ENCODE measurements around the gene PHLPP1.

The PHLPP1 gene

GRCh38 chr18:62988471-62988870 lies 273.1 kb downstream of the PHLPP1 start:
- no peaks in the 10 kb centered on the region for H3F3A ChIP-seq (ENCODE audit: insufficient read depth)
- TF ChIP-seq CTCF (IDR thresholded peaks at IDR 0.05; ENCODE audit: insufficient read depth, low read length, poor library complexity, severe bottlenecking) (no peak), EZH2phosphoT487 (conservative IDR thresholded peaks at IDR 0.05; ENCODE audit: low read length) (no peak)
- no peak overlapping the region for H3K4me3 ChIP-seq (ENCODE audit: insufficient read depth, low read length, poor library complexity, severe bottlenecking)
- no peak overlapping the region for H2AFZ ChIP-seq (ENCODE audit: low read depth, low read length, severe bottlenecking)
- H3K79me2 ChIP-seq (ENCODE audit: insufficient read depth, low read length) = no peaks in the 10 kb centered on the region
- H3K27ac ChIP-seq (ENCODE audit: low read depth, low read length) = no peak overlapping the region
- no peaks in the 10 kb centered on the region for H3K9me3 ChIP-seq (ENCODE audit: insufficient read depth, low read length)
- H4K20me1 ChIP-seq (ENCODE audit: low read depth, low read length) = no peaks in the 10 kb centered on the region
- no peaks in the 10 kb centered on the region for H3K36me3 ChIP-seq (ENCODE audit: low read length)
- no peak overlapping the region for H3K9ac ChIP-seq (ENCODE audit: low read length)
- H3K27me3 ChIP-seq (ENCODE audit: low read length) = no peaks in the 10 kb centered on the region
- H3K4me2 ChIP-seq (ENCODE audit: low read depth, low read length, poor library complexity, severe bottlenecking) = no peak overlapping the region
- no peaks in the 10 kb centered on the region for H3K9me2 ChIP-seq (replicated peaks; ENCODE audit: insufficient read depth, low read length)

GRCh38 chr18:62989195-62989594 lies 273.9 kb downstream of the PHLPP1 start:
- H3K4me2 ChIP-seq (ENCODE audit: low read depth, low read length, poor library complexity, severe bottlenecking) = no peak overlapping the region
- no peak overlapping the region for H2AFZ ChIP-seq (ENCODE audit: low read depth, low read length, severe bottlenecking)
- H3K9me3 ChIP-seq (ENCODE audit: insufficient read depth, low read length) = no peaks in the 10 kb centered on the region
- H3K4me3 ChIP-seq (ENCODE audit: insufficient read depth, low read length, poor library complexity, severe bottlenecking) = no peak overlapping the region
- no peaks in the 10 kb centered on the region for H3K36me3 ChIP-seq (ENCODE audit: low read length)
- H3K9ac ChIP-seq (ENCODE audit: low read length) = no peak overlapping the region
- H3K9me2 ChIP-seq (replicated peaks; ENCODE audit: insufficient read depth, low read length) = no peaks in the 10 kb centered on the region
- no peak overlapping the region for H3K27ac ChIP-seq (ENCODE audit: low read depth, low read length)
- H3K79me2 ChIP-seq (ENCODE audit: insufficient read depth, low read length) = no peaks in the 10 kb centered on the region
- TF ChIP-seq CTCF (IDR thresholded peaks at IDR 0.05; ENCODE audit: insufficient read depth, low read length, poor library complexity, severe bottlenecking) (no peak), EZH2phosphoT487 (conservative IDR thresholded peaks at IDR 0.05; ENCODE audit: low read length) (no peak)
- H3K27me3 ChIP-seq (ENCODE audit: low read length) = no peaks in the 10 kb centered on the region
- H4K20me1 ChIP-seq (ENCODE audit: low read depth, low read length) = no peaks in the 10 kb centered on the region
- H3F3A ChIP-seq (ENCODE audit: insufficient read depth) = no peaks in the 10 kb centered on the region

- no peak overlapping the region for H3K4me3 ChIP-seq (ENCODE audit: insufficient read depth, low read length, poor library complexity, severe bottlenecking)
- H3K9me2 ChIP-seq (replicated peaks; ENCODE audit: insufficient read depth, low read length) = no peaks in the 10 kb centered on the region
- no peaks in the 10 kb centered on the region for H3K27me3 ChIP-seq (ENCODE audit: low read length)
- H2AFZ ChIP-seq (ENCODE audit: low read depth, low read length, severe bottlenecking) = no peak overlapping the region
- no peaks in the 10 kb centered on the region for H3K79me2 ChIP-seq (ENCODE audit: insufficient read depth, low read length)
- no peaks in the 10 kb centered on the region for H3K9me3 ChIP-seq (ENCODE audit: insufficient read depth, low read length)
- no peaks in the 10 kb centered on the region for H4K20me1 ChIP-seq (ENCODE audit: low read depth, low read length)
- H3K27ac ChIP-seq (ENCODE audit: low read depth, low read length) = no peak overlapping the region
- H3F3A ChIP-seq (ENCODE audit: insufficient read depth) = no peaks in the 10 kb centered on the region
- TF ChIP-seq CTCF (IDR thresholded peaks at IDR 0.05; ENCODE audit: insufficient read depth, low read length, poor library complexity, severe bottlenecking) (no peak), EZH2phosphoT487 (conservative IDR thresholded peaks at IDR 0.05; ENCODE audit: low read length) (no peak)
- no peaks in the 10 kb centered on the region for H3K36me3 ChIP-seq (ENCODE audit: low read length)
- no peak overlapping the region for H3K4me2 ChIP-seq (ENCODE audit: low read depth, low read length, poor library complexity, severe bottlenecking)
- H3K9ac ChIP-seq (ENCODE audit: low read length) = no peak overlapping the region
Observed at GRCh38 chr18:62990653-62991052, 275.3 kb downstream of the PHLPP1 start.
